K562 (cell line): ENCODE measurements around the gene BCAS3. TPM values are rescaled to one million over a fixed set of nuclear protein-coding genes. Genes with fewer than 3 reads are reported as not detected.

Source experiments
- ATAC-seq: fragments of 200-7000 bp; cut with Tn5 transposase; 3 replicates; pipeline ENCODE4 v1.9.1; 2020; ENCODE audit warnings: moderate library complexity
- BruUV-seq: library from RNA; stranded (reverse); fragments of 400-500 nt; replicated peaks from 2 replicates; lab custom pipeline; 2021; lab: Mats Ljungman, UMichigan
- CTCF ChIA-PET: fragments of 300-600 bp; formaldehyde crosslinking; extraction: SDS; loops from one replicate; lab custom pipeline; 2021; ENCODE audit warnings: low intra/inter-chr PET ratio; lab: Yijun Ruan, JAX
- POLR2A ChIA-PET: fragments of 300-600, 350-650 bp; sonication (Branson Sonifier 250); formaldehyde crosslinking; extraction: SDS; loops from one replicate; lab custom pipeline; 2021; ENCODE audit warnings: antibody characterized with exemption, inconsistent platforms; lab: Yijun Ruan, JAX
- DNase-seq, 4 experiments: peaks; one replicate each; pipeline versions ENCODE4 v3.0.0 to v3.0.0-alpha.2; 2011 to 2018; ENCODE audit warnings: low spot score in 3 of 4, mixed read lengths in 3 of 4; ENCODE audit errors: extremely low read depth in 1 of 4
- FAIRE-seq: peaks from 2 replicates; lab custom pipeline; 2011; peaks lifted over from hg19 to GRCh38; lab: Jason Lieb, UNC
- H2AFZ ChIP-seq: 2 replicates; pipeline ENCODE4 v1.6.0; 2011; ENCODE audit warnings: low read depth, low read length, control low read depth, inconsistent platforms
- H3K27ac ChIP-seq: fragments of 200-600 bp; 3 replicates; pipeline ENCODE4 v1.8.0; 2011; ENCODE audit warnings: low read depth, mild to moderate bottlenecking, control low read depth, inconsistent platforms, low read length, moderate library complexity, mixed read lengths; ENCODE audit errors: extremely low read depth
- H3K27me3 ChIP-seq, 2 experiments: fragments of 300-600 bp in 1 of 2; 2 replicates in 1 of 2; 3 replicates in 1 of 2; pipeline versions ENCODE4 v1.6.0 to v1.8.0; 2011; ENCODE audit warnings: inconsistent platforms in 2 of 2, low read length in 2 of 2, mild to moderate bottlenecking in 1 of 2, mixed read lengths in 1 of 2, moderate library complexity in 1 of 2; ENCODE audit not compliant: control insufficient read depth in 2 of 2, insufficient read depth in 2 of 2
- H3K36me3 ChIP-seq: fragments of 300-600 bp; 3 replicates; pipeline ENCODE4 v1.8.0; 2011; ENCODE audit warnings: mild to moderate bottlenecking, low read length, inconsistent platforms; ENCODE audit not compliant: control insufficient read depth, insufficient read depth
- H3K4me1 ChIP-seq, 2 experiments: fragments of 200-600 bp in 1 of 2; replicated peaks in 1 of 2; 2 replicates in 1 of 2; 3 replicates in 1 of 2; pipeline versions ENCODE4 v1.5.1 to v1.8.0; 2011; ENCODE audit warnings: inconsistent platforms in 2 of 2, low read length in 2 of 2, mild to moderate bottlenecking in 1 of 2, mixed read lengths in 1 of 2, moderate library complexity in 1 of 2; ENCODE audit not compliant: control insufficient read depth in 2 of 2, insufficient read depth in 2 of 2
- H3K4me2 ChIP-seq: 2 replicates; pipeline ENCODE4 v1.6.1; 2011; ENCODE audit warnings: low read length, control low read depth, inconsistent platforms, mixed read lengths; ENCODE audit not compliant: insufficient read depth
- H3K4me3 ChIP-seq: fragments of 200-600 bp; sonication (generic), shearing (Covaris generic); 2 replicates; pipeline ENCODE4 v1.5.1; 2016; ENCODE audit warnings: control low read depth, inconsistent platforms
- H3K79me2 ChIP-seq: fragments of 200-600 bp; 3 replicates; pipeline ENCODE4 v1.8.0; 2011; ENCODE audit warnings: low read length, inconsistent platforms; ENCODE audit not compliant: control insufficient read depth, insufficient read depth
- H3K9ac ChIP-seq, 2 experiments: 2 replicates each; pipeline versions ENCODE4 v1.6.0 to v1.6.1; 2011; ENCODE audit warnings: low read depth in 2 of 2, low read length in 2 of 2, control low read depth in 1 of 2, inconsistent platforms in 1 of 2, mild to moderate bottlenecking in 1 of 2, mixed read lengths in 1 of 2; ENCODE audit not compliant: insufficient read depth in 1 of 2
- H3K9me1 ChIP-seq: one replicate; pipeline ENCODE4 v1.6.0; 2011; ENCODE audit warnings: inconsistent platforms, mild to moderate bottlenecking, low read length, moderate library complexity; ENCODE audit not compliant: control insufficient read depth, insufficient read depth
- H3K9me3 ChIP-seq: replicated peaks from 2 replicates; pipeline ENCODE4 v1.5.1; 2011; ENCODE audit warnings: low read depth, low read length, inconsistent platforms; ENCODE audit not compliant: control insufficient read depth, insufficient read depth
- H4K20me1 ChIP-seq: replicated peaks from 2 replicates; pipeline ENCODE4 v1.6.1; 2011; ENCODE audit warnings: low read length, inconsistent platforms, mixed read lengths; ENCODE audit not compliant: control insufficient read depth, insufficient read depth
- ZBTB11 ChIP-seq, 3 experiments: fragments of 200-800 bp in 1 of 3; fragments of 250-450 bp in 1 of 3; fragments of 450-650 bp in 1 of 3; sonication (Bioruptor Pico) in 1 of 3; sonication (Bioruptor generic) in 1 of 3; formaldehyde crosslinking in 1 of 3; IDR thresholded peaks; 2 replicates each; pipeline versions ENCODE4 v1.6.1 to v1.8.0; 2016 to 2022; ENCODE audit warnings: mild to moderate bottlenecking in 2 of 3, missing genetic modification characterization in 2 of 3, missing compliant biosample characterization in 1 of 3, moderate library complexity in 1 of 3
- ZNF277 ChIP-seq: fragments of 250-450 bp; sonication (Bioruptor Pico); IDR thresholded peaks from 2 replicates; pipeline ENCODE4 v1.8.0; 2022; ENCODE audit warnings: inconsistent platforms, mild to moderate bottlenecking, moderate library complexity, borderline replicate concordance
- WGBS: fragments of 100-300 bp; shearing (Covaris generic); methylation state at CpG from one replicate; pipeline ENCODE4 v1.1.6; 2016; ENCODE audit warnings: low coverage, mixed read lengths; ENCODE audit not compliant: insufficient coverage; ENCODE audit errors: missing lambda C conversion rate; 5-methylcytosine and 5-hydroxymethylcytosine counted together
- in situ Hi-C: fragments of 300-500 bp; cut with MboI; formaldehyde crosslinking; loops from 4 replicates; pipeline ENCODE4 v1.15.0; 2018; ENCODE audit warnings: inconsistent platforms, mixed read lengths
- intact Hi-C: fragments of 100-400 bp; cut with micrococcal nuclease; formaldehyde crosslinking; loops from 2 replicates; pipeline ENCODE4 v1.14.2; 2022
- polyA plus RNA-seq, 8 experiments: library from polyadenylated mRNA; depleted of rRNA in 4 of 8; stranded (reverse) in 5 of 8; unstranded in 3 of 8; fragments of >200 nt; fragmentation: Nextera tagmentation in 2 of 8; fragmentation: Illumina TruSeq in 1 of 8; extraction: Ambion mirVana in 2 of 8; extraction: Trizol in 1 of 8; gene quantifications; 2 replicates each; pipeline versions ENCODE4 v1.2.1 to v1.2.3, GENCODE V29; 2011 to 2014; ENCODE audit warnings: inconsistent platforms in 1 of 8, missing spikeins in 1 of 8
- total RNA-seq, 7 experiments: library from RNA; depleted of rRNA in 6 of 7; stranded (reverse); fragments of >200 nt in 6 of 7; fragmentation: Illumina TruSeq in 2 of 7; extraction: Trizol in 2 of 7; gene quantifications; 2 replicates each; pipeline versions ENCODE4 v1.2.1 to v1.2.3, GENCODE V29; 2011 to 2021; ENCODE audit warnings: low replicate concordance in 1 of 7

Gene BCAS3
- total and polyA plus RNA-seq, 9 of the 15 experiments (the other 6 are each of a cell fraction or from before 2014, with no cell fraction given): 1.9 to 5.5 (median 3.5) TPM

GRCh38 chr17:60631119-60631518 lies 46.5 kb upstream of the BCAS3 start:
- Histone ChIP-seq H3K9me3 (no peaks in the 10 kb centered on the region), H3K4me1 (no peaks in the 10 kb centered on the region), H3K4me2 (no peak overlapping the region), H3K27me3 (no peaks in the 10 kb centered on the region), H3K9me1 (no peaks in the 10 kb centered on the region), H3K79me2 (peaks cover 2% of the 10 kb centered on the region; the same call in 1 of the 3 replicates), H4K20me1 (no peaks in the 10 kb centered on the region), H3K27ac (no peak overlapping the region), H3K9ac (no peak overlapping the region)
- no peak for ATAC-seq
- 98% methylated on average over 6 of the region's 6 CpGs for WGBS
- POLR2A ChIA-PET: interaction anchor here (1.0 to 1.1 kb wide), 2 partner anchors 11 to 105 kb away, joined by 4 read pairs; partner anchors contain the start of gene APPBP2
- in situ Hi-C loops: no loop called here
- TF ChIP-seq ZBTB11 (CRISPR knock-in tag; IDR thresholded peaks at IDR 0.05): peak in 1 of 3 experiments; percentile 85; a peak in 2 of 6 replicates
- TF ChIP-seq ZNF277: no peak
- TF ChIP-seq, all 486 proteins: peak for 1
- BruUV-seq: no TSS peak
- intact Hi-C loops: loop anchor here (10.0 kb wide), 1 partner anchor 486 kb away; the partner anchor contains the start of gene CA4
- FAIRE-seq: no peak
- Histone ChIP-seq H3K36me3 (peaks cover 33% of the 10 kb centered on the region; the same call in 2 of the 3 replicates), H3K4me3 (no peak overlapping the region), H2AFZ (no peak overlapping the region)
- DNase-seq: no peak
- CTCF ChIA-PET: interaction anchor here (0.7 kb wide), 1 partner anchor 596 kb away, joined by 3 read pairs; no protein-coding TSS in a partner anchor
